ENCODE data around the gene RIMS3.
"Not testable (repeated sequence)": the region's sequence is repeated elsewhere in the genome, so short reads cannot be mapped to it uniquely, and the experiment has no call there.

The RIMS3 gene

DNA sequence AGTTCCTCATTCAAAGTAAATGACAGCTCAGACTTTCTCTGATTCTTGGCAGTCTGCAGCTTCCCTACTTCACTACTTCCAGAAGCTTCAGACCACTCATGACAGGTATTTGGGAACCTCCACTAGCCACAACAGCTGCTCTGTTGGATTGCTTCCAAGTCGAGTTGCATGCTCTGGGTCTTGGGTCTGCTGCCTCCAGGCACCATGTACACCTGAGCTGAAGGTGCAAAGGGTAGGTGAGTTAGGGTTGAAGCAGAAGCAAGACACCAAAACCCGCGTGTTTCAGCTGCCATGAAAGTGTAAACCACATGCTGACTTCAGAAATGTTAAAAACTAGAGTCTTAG, 71.3 kb downstream of the RIMS3 start:
- in situ Hi-C loops (cut with MboI; ENCODE audit: low sequenced_read_pairs) = no loop called here

GRCh38 chr1:40593449-40594186, 71.9 kb downstream of the RIMS3 start:
- in situ Hi-C loops (cut with MboI; ENCODE audit: low sequenced_read_pairs) = no loop called here

GRCh38 chr1:40592107-40592803, 73.2 kb downstream of the RIMS3 start:
- in situ Hi-C loops (cut with MboI; ENCODE audit: low sequenced_read_pairs) = no loop called here

DNA sequence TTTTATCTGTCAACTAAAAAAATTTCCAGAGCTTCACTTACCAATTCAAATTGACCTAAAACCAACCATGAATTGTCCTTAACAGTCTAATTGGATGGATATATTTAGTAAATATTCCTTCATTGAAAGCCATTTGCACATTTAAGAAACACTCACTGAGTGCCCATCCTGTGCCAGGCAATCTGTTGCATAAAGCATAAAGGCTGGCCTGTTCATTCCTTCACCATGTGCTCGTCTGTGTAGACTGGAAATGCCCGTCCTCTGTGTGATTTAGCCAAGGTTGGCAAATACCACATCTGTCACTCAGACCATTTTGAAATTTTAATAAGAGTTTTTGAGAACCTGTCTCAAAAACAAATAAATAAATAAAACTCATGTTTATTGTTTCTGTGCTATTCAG, 76.9 kb downstream of the RIMS3 start:
- in situ Hi-C loops (cut with MboI; ENCODE audit: low sequenced_read_pairs) = no loop called here

DNA sequence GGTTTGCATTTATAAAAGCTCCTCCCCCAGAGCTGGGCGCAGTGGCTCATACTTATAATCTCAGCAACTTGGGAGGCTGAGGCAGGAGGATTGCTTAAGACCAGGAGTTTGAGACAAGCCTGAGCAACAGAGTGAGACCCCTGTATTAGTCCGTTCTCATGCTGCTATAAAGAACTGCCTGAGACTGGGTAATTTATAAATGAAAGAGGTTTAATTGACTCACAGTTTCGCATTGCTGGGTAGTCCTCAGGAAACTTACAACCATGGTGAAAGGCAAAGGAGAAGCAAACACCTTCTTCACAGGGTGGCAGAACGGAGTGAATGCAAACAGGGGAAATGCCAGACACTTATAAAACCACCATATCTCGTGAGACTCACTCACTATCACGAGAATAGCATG, 81.5 kb downstream of the RIMS3 start:
- in situ Hi-C loops (cut with MboI; ENCODE audit: low sequenced_read_pairs) = no loop called here

DNA sequence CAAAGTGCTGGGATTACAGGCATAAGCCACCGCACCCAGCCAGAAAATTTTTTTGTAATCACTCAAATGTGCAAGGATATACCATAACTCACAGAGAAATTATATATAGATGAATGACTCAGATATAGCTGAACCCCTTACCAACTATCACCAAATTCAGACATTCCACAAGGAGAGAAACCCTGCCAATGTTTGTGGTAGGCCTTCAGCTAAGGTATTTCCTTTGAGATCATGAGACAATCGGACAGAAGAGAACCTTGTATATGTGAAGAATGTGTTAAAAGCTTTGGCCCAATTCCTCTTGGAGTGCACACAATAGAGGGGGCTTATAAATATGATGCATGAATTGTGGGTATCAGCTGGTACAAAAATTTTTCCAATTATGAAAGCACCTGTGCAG, 83.4 kb downstream of the RIMS3 start:
- in situ Hi-C loops (cut with MboI; ENCODE audit: low sequenced_read_pairs) = no loop called here

GRCh38 chr1:40575336-40575735, 90.1 kb downstream of the RIMS3 start:
- in situ Hi-C loops (cut with MboI; ENCODE audit: low sequenced_read_pairs) = no loop called here

GRCh38 chr1:40574805-40575204, 90.7 kb downstream of the RIMS3 start:
- in situ Hi-C loops (cut with MboI; ENCODE audit: low sequenced_read_pairs) = not testable (repeated sequence)
